H9 (cell line): ENCODE data around the gene BRAF. TPM values are rescaled to one million over a fixed set of nuclear protein-coding genes. Genes with fewer than 3 reads are reported as not detected.
"Not testable (repeated sequence)": the region's sequence is repeated elsewhere in the genome, so short reads cannot be mapped to it uniquely, and the experiment has no call there.

ENCODE experiments used
- DNase-seq: peaks from one replicate; pipeline ENCODE4 v3.0.0-alpha.2; 2017
- H2AFZ ChIP-seq: one replicate; pipeline ENCODE4 v1.6.1; 2013; ENCODE audit warnings: mild to moderate bottlenecking, low read length, control low read depth, moderate library complexity
- H2AK5ac ChIP-seq: 2 replicates; pipeline ENCODE4 v1.6.1; 2013; ENCODE audit warnings: low read length, control low read depth, mixed read lengths; ENCODE audit not compliant: insufficient read length
- H2BK120ac ChIP-seq: one replicate; pipeline ENCODE4 v1.6.1; 2013; ENCODE audit warnings: low read depth, mild to moderate bottlenecking, low read length, control low read depth, inconsistent platforms; ENCODE audit not compliant: poor library complexity, severe bottlenecking
- H2BK12ac ChIP-seq: 2 replicates; pipeline ENCODE4 v1.6.1; 2013; ENCODE audit warnings: low read length, control low read depth, mixed read lengths, low read depth; ENCODE audit not compliant: insufficient read length
- H2BK15ac ChIP-seq: 2 replicates; pipeline ENCODE4 v1.6.1; 2013; ENCODE audit warnings: low read depth, low read length, control low read depth
- H2BK20ac ChIP-seq: one replicate; pipeline ENCODE4 v1.6.1; 2013; ENCODE audit warnings: low read depth, mild to moderate bottlenecking, low read length, control low read depth, inconsistent platforms; ENCODE audit not compliant: poor library complexity, severe bottlenecking
- H2BK5ac ChIP-seq: 2 replicates; pipeline ENCODE4 v1.6.1; 2013; ENCODE audit warnings: low read length, control low read depth, mixed read lengths; ENCODE audit not compliant: insufficient read length
- H3K14ac ChIP-seq: 2 replicates; pipeline ENCODE4 v1.6.1; 2013; ENCODE audit warnings: low read length, control low read depth; ENCODE audit not compliant: insufficient read depth
- H3K18ac ChIP-seq: 2 replicates; pipeline ENCODE4 v1.6.1; 2013; ENCODE audit warnings: low read depth, mild to moderate bottlenecking, mixed read lengths, low read length, control low read depth; ENCODE audit not compliant: insufficient read length
- H3K23ac ChIP-seq: 2 replicates; pipeline ENCODE4 v1.6.1; 2013; ENCODE audit warnings: low read length, control low read depth, mixed read lengths, low read depth; ENCODE audit not compliant: insufficient read length
- H3K23me2 ChIP-seq: 2 replicates; pipeline ENCODE4 v1.6.1; 2013; ENCODE audit warnings: low read depth, mild to moderate bottlenecking, mixed read lengths, low read length, control low read depth; ENCODE audit not compliant: insufficient read length, poor library complexity, severe bottlenecking
- H3K27ac ChIP-seq: 2 replicates; pipeline ENCODE4 v1.5.1; 2013; ENCODE audit warnings: low read length, control low read depth, mixed read lengths, low read depth; ENCODE audit not compliant: insufficient read length
- H3K27me3 ChIP-seq: 2 replicates; pipeline ENCODE4 v1.6.1; 2013; ENCODE audit warnings: low read length, control low read depth, inconsistent platforms; ENCODE audit not compliant: insufficient read depth
- H3K4ac ChIP-seq: 2 replicates; pipeline ENCODE4 v1.6.1; 2013; ENCODE audit warnings: low read depth, mild to moderate bottlenecking, control low read depth, inconsistent platforms, low read length, moderate library complexity
- H3K4me1 ChIP-seq: 2 replicates; pipeline ENCODE4 v1.6.1; 2013; ENCODE audit warnings: low read length, control low read depth, inconsistent platforms; ENCODE audit not compliant: insufficient read depth
- H3K4me2 ChIP-seq: 2 replicates; pipeline ENCODE4 v1.6.1; 2013; ENCODE audit warnings: low read length, control low read depth, mixed read lengths; ENCODE audit not compliant: insufficient read length, insufficient read depth
- H3K56ac ChIP-seq: 2 replicates; pipeline ENCODE4 v1.6.1; 2013; ENCODE audit warnings: low read depth, mild to moderate bottlenecking, mixed read lengths, low read length, control low read depth; ENCODE audit not compliant: insufficient read length
- H3K79me1 ChIP-seq: 2 replicates; pipeline ENCODE4 v1.6.1; 2013; ENCODE audit warnings: low read depth, mild to moderate bottlenecking, moderate library complexity, low read length, control low read depth, inconsistent platforms; ENCODE audit not compliant: insufficient read depth, poor library complexity, severe bottlenecking
- H3K79me2 ChIP-seq: 2 replicates; pipeline ENCODE4 v1.6.1; 2013; ENCODE audit warnings: low read length, control low read depth, inconsistent platforms; ENCODE audit not compliant: insufficient read depth
- H3K9ac ChIP-seq: 2 replicates; pipeline ENCODE4 v1.6.1; 2013; ENCODE audit warnings: low read length, control low read depth, mixed read lengths; ENCODE audit not compliant: insufficient read length; ENCODE audit errors: extremely low read depth
- H3K9me3 ChIP-seq: one replicate; pipeline ENCODE4 v1.6.1; 2013; ENCODE audit warnings: low read depth, low read length, inconsistent platforms; ENCODE audit not compliant: control insufficient read depth
- H3T11ph ChIP-seq: one replicate; pipeline ENCODE4 v1.6.1; 2013; ENCODE audit warnings: mild to moderate bottlenecking, low read length, control low read depth, inconsistent platforms
- H4K20me1 ChIP-seq: one replicate; pipeline ENCODE4 v1.6.1; 2013; ENCODE audit not compliant: control insufficient read depth, insufficient read length, insufficient read depth
- H4K5ac ChIP-seq: 2 replicates; pipeline ENCODE4 v1.6.1; 2013; ENCODE audit warnings: low read depth, mild to moderate bottlenecking, mixed read lengths, low read length, control low read depth; ENCODE audit not compliant: insufficient read length
- H4K8ac ChIP-seq: replicated peaks from 2 replicates; pipeline ENCODE4 v1.6.1; 2013; ENCODE audit warnings: low read length, control low read depth, mixed read lengths, low read depth; ENCODE audit not compliant: insufficient read length
- H4K91ac ChIP-seq: 2 replicates; pipeline ENCODE4 v1.6.1; 2013; ENCODE audit warnings: low read depth, mild to moderate bottlenecking, moderate library complexity, mixed read lengths, low read length, control low read depth; ENCODE audit not compliant: insufficient read length
- H3K27ac Mint-ChIP-seq, 3 experiments: 2 replicates in 2 of 3; 3 replicates in 1 of 3; pipeline ENCODE4 v1.8.0; 2020 to 2021; ENCODE audit warnings: mixed read lengths in 3 of 3, mild to moderate bottlenecking in 1 of 3, moderate library complexity in 1 of 3
- H3K27me3 Mint-ChIP-seq: 2 replicates; pipeline ENCODE4 v1.8.0; 2021; ENCODE audit warnings: low read depth, mild to moderate bottlenecking, moderate library complexity, mixed read lengths
- H3K36me3 Mint-ChIP-seq, 3 experiments: 2 replicates in 2 of 3; 3 replicates in 1 of 3; pipeline ENCODE4 v1.8.0; 2020 to 2021; ENCODE audit warnings: low read depth in 3 of 3, mixed read lengths in 3 of 3; ENCODE audit not compliant: insufficient read depth in 1 of 3
- H3K4me1 Mint-ChIP-seq, 2 experiments: 2 replicates each; pipeline ENCODE4 v1.8.0; 2020; ENCODE audit warnings: mixed read lengths in 2 of 2
- H3K4me3 Mint-ChIP-seq, 2 experiments: 2 replicates in 1 of 2; 3 replicates in 1 of 2; pipeline ENCODE4 v1.8.0; 2020 to 2021; ENCODE audit warnings: mild to moderate bottlenecking in 2 of 2, mixed read lengths in 2 of 2, moderate library complexity in 1 of 2
- H3K9me3 Mint-ChIP-seq, 2 experiments: 2 replicates in 1 of 2; 3 replicates in 1 of 2; pipeline ENCODE4 v1.8.0; 2020; ENCODE audit warnings: mild to moderate bottlenecking in 2 of 2, mixed read lengths in 2 of 2, moderate library complexity in 1 of 2
- CTCF ChIP-seq: fragments of 200-600 bp; sonication (generic); conservative IDR thresholded peaks from 3 replicates; pipeline ENCODE4 v1.8.0; 2021; ENCODE audit warnings: antibody characterized with exemption, mild to moderate bottlenecking
- WGBS: extraction: QIAGEN DNeasy Blood & Tissue Kit; methylation state at CpG from one replicate; pipeline ENCODE4 v1.1.7; 2013; ENCODE audit warnings: missing lambda C conversion rate, low lambda C conversion rate, mixed read lengths; ENCODE audit not compliant: insufficient read length; ENCODE audit errors: extremely low coverage; 5-methylcytosine and 5-hydroxymethylcytosine counted together
- total RNA-seq: library from RNA; stranded (reverse); gene quantifications from 2 replicates; pipeline ENCODE4 v1.2.1, GENCODE V29; 2021

BRAF gene
- total RNA-seq, 1 experiment from 2014 or later = 32.9 TPM

DNA sequence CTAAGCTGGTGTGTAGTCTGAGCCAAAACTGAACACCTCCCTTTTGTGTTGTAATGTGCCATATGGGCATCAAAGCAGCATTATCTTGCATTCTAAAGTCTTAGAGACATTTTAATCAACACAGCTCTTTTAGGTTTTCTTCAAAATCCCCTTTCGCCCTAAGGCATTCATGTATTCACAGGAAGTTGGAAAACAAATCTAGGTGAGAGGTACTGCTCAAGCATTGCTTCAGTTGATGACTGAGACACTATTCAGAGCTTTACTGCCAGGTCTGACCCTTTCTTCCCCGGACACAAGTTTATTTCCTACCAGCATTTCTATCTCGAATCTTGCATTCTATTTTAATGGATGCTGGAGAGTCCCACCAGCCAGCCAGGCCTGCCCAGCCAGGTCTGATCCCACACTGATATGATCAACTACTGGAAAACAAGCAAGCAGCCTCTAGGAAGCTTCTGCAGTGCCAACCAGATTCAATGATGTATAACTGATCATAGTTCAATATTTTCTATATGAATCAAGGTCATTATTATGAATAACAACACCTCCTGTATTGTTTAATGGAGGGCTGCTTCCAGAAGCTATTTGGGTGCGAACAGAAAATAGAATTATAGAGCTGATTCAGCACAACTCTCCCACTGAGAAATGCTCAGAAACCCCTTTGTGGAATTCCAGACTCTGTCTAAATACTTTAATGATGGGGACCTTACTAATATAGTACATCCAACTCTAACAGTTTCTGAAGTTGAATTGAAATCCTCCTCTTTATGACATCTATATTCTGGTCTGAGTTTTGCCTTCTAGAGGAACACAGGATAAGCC is 4.0 kb upstream of the BRAF start:
- Histone ChIP-seq H3K14ac (no peak overlapping the region), H3K23me2 (peaks cover 8% of the 10 kb centered on the region), H3K23ac (no peak overlapping the region), H3K27me3 (no peaks in the 10 kb centered on the region), H4K91ac (no peak overlapping the region), H3K4ac (no peak overlapping the region), H3K4me2 (no peak overlapping the region), H3K79me1 (no peaks in the 10 kb centered on the region), H2AK5ac (no peak overlapping the region), H4K8ac (no peak overlapping the region), H2BK12ac (no peak overlapping the region), H2AFZ (no peak overlapping the region), H2BK20ac (no peak overlapping the region), H3K4me1 (no peaks in the 10 kb centered on the region), H3K18ac (no peak overlapping the region), H2BK5ac (no peak overlapping the region), H2BK15ac (no peak overlapping the region), H3T11ph (no peak overlapping the region), H4K20me1 (no peaks in the 10 kb centered on the region), H2BK120ac (no peak overlapping the region), H3K79me2 (0 out of 2 replicates have a peak, but pooled peaks cover 1% of the 10 kb centered on the region), H4K5ac (no peak overlapping the region), H3K9ac (no peak overlapping the region), H3K56ac (no peak overlapping the region), H3K9me3 (no peaks in the 10 kb centered on the region), H3K27ac (no peak overlapping the region)
- WGBS = no CpG with 5 or more reads among the region's 4 CpGs
- Mint-ChIP-seq H3K9me3 (no peaks in the 10 kb centered on the region), H3K36me3 (no peaks in the 10 kb centered on the region), H3K27me3 (peaks cover 8% of the 10 kb centered on the region), H3K4me3 (no peak overlapping the region), H3K4me1 (peaks cover 0 to 6% of the 10 kb centered on the region in 2 experiments; a peak in 1 of 4 replicates), H3K27ac (no peak overlapping the region)
- DNase-seq = no peak
- TF ChIP-seq CTCF = no peak

DNA sequence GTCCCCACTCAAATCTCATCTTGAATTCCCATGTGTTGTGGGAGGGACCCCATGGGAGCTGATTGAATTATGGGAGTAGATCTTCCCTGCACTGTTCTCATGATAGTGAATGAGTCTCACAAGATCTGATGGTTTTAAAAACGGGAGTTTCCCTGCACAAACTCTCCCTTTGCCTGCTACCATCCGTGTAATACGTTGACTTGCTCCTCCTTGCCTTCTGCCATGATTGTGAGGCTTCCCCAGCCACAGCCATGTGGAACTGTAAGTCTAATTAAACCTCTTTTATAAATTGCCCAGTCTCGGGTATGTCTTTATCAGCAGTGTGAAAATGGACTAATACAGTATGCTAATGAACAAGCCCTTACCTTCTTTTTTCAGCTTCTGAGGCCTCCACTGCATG is 3.2 kb upstream of the BRAF start:
- not testable (repeated sequence) for H4K5ac ChIP-seq, H3K9me3 ChIP-seq, H3K4ac ChIP-seq, H3K79me2 ChIP-seq, H3K9me3 Mint-ChIP-seq, H3K36me3 Mint-ChIP-seq, H3K27me3 Mint-ChIP-seq, H2BK5ac ChIP-seq, H2BK20ac ChIP-seq, DNase-seq, H3K27ac ChIP-seq, H3K9ac ChIP-seq, H3K27ac Mint-ChIP-seq, H2BK120ac ChIP-seq, H3K14ac ChIP-seq, H2AK5ac ChIP-seq, H3K56ac ChIP-seq, H3K18ac ChIP-seq, H3K4me1 Mint-ChIP-seq, H3K79me1 ChIP-seq, H4K20me1 ChIP-seq, H3K27me3 ChIP-seq, H4K91ac ChIP-seq, H3T11ph ChIP-seq, H2BK12ac ChIP-seq, H2BK15ac ChIP-seq, H3K4me2 ChIP-seq, H3K23ac ChIP-seq, H2AFZ ChIP-seq, H3K4me3 Mint-ChIP-seq, H4K8ac ChIP-seq, H3K4me1 ChIP-seq
- WGBS = no CpG with 5 or more reads among the region's 4 CpGs
- H3K23me2 ChIP-seq = peaks cover 12% of the 10 kb centered on the region
